ENCODE data around the gene GNAI1. TPM values are rescaled to one million over a fixed set of nuclear protein-coding genes. Genes with fewer than 3 reads are reported as not detected.
A peak's percentile ranks its signal among the peaks of the same experiment; 100 is the strongest.

GNAI1 gene
- total RNA-seq (2021) (19.8 and 22.4 TPM in 2 replicates), Bru-seq, nascent RNA (percentile 51 among the genes with signal in this experiment), BruChase-seq, experiment 1, labeled RNA remaining after a 2-hour chase (percentile 46 among the genes with signal in this experiment), BruChase-seq, experiment 2, labeled RNA remaining after a 6-hour chase (percentile 35 among the genes with signal in this experiment)
- long read RNA-seq, full-length matches to known transcripts, result 51 of 58 reads
- long read RNA-seq, partial matches to known transcripts, result 3 of 58 reads
- long read RNA-seq, other reads (novel, unspliced or antisense), result 4 of 58 reads

DNA sequence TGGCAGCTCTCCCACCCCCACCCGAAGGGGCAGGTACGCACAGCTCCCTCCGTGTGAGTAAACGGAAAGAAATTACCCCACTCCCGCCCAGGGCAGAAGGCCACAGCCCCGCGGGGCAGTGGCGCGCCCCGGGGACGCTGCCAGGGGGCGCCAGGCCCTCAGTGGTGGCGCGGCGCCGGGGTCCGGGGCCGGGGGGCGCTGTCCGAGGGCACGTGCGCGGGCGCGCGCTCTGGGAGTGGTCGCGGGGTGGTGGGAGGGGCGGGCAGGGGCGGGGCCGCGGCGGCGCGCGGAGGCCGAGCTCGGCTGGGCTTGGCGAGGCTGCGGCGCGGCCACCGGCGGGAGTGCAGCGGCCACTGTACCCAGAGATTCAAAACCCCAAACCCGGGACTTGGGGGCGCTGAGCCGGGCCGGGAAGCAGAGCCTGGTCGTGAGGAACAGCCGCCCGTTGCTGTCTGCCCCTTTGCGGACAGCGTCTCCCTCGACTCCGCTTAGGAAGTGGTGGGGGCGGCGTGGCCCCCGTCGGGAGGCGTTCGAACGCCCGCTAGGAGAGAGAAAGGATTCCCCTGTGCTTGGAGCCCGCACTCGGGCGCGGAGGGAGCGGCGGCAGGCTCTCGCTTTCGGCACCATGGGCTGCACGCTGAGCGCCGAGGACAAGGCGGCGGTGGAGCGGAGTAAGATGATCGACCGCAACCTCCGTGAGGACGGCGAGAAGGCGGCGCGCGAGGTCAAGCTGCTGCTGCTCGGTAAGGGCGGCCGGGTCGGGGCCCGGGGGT, at the start of gene GNAI1:
GNAI1 (plus strand) TSS at position 296 of the 773 bp plus-strand sequence; CDS start at position 626, 330 bp downstream.
- no peaks in the 10 kb centered on the region for H3K9me3 ChIP-seq (ENCODE audit: low read depth, low read length, poor library complexity, severe bottlenecking)
- intact Hi-C loops (cut with micrococcal nuclease; ENCODE audit: unreplicated experiment), result loop anchor here (1.0 to 5.0 kb wide), 3 partner anchors 138 to 308 kb away; no protein-coding TSS in a partner anchor
- peak; percentile 84 for DNase-seq (ENCODE audit: low spot score)
- peaks cover 30% of the 10 kb centered on the region for H3K4me1 ChIP-seq (ENCODE audit: insufficient read depth, low read length, poor library complexity, severe bottlenecking)
- peak within 1 kb of the TSS; percentile 89 for H3K4me3 ChIP-seq (ENCODE audit: low read depth, low read length, poor library complexity, severe bottlenecking)
- TF ChIP-seq EZH2 (IDR thresholded peaks at IDR 0.05; ENCODE audit: borderline replicate concordance, low read depth, low read length, poor library complexity, severe bottlenecking) (no peak), CTCF (conservative IDR thresholded peaks at IDR 0.05; ENCODE audit: low read depth, low read length) (peak; percentile 52)
- no peaks in the 10 kb centered on the region for H3K27me3 ChIP-seq (replicated peaks; ENCODE audit: insufficient read depth, low read depth, low read length, poor library complexity)
- no peaks in the 10 kb centered on the region for H3K36me3 ChIP-seq (ENCODE audit: insufficient read depth, low read length, poor library complexity, severe bottlenecking)
- CTCF ChIA-PET, result interaction anchor here (0.6 to 2.5 kb wide), 2 partner anchors 150 to 257 kb away, joined by 3 to 10 read pairs; no protein-coding TSS in a partner anchor
- no TSS peak for BruUV-seq (replicated peaks)
- POLR2A ChIA-PET (ENCODE audit: low non-redundant PET), result interaction anchor here (0.6 kb wide), 1 partner anchor 13 kb away, joined by 3 read pairs; no protein-coding TSS in a partner anchor
- peak within 1 kb of the TSS; percentile 86 for H3K27ac ChIP-seq (ENCODE audit: low read depth, low read length, poor library complexity, severe bottlenecking)

DNA sequence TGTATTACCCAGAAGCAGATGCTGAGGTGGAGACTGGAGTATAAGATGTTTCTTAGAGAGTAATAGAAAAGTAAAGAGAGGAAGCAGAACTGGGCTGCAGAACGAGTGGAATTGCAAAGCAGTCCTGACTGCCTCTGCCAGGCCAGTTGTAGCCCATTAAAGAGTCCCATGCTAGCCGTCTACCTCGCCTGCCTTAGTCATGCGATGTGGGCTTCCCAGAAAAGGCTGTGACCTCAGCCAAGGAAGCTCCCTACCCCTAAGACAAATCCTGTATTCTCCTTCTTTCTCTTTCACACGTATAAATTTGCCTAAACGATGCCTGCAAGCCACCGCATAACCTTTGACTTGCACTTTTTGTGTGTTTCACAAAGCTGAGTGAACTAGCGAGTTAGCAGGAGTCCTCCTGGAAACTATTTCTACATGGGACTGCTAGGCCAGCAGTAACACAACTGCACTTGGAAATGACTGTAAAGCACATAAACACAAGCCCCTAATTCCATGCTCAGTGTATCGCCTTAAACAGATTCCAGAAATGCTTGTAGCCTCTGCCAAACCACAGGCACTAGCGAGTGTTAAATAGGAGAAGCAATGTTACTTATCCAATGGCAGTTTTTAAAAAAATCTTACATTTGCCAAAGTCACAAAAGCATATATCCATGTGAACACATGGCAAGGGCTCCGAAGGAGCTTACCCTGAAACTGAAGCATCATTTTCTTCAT, 47.4 kb upstream of the GNAI1 start:
- POLR2A ChIA-PET (ENCODE audit: low non-redundant PET), result interaction anchor here (0.6 kb wide), 1 partner anchor 555 kb away, joined by 3 read pairs; no protein-coding TSS in a partner anchor
- DNase-seq (ENCODE audit: low spot score), result peak; percentile 42
- Histone ChIP-seq H3K27me3 (replicated peaks; ENCODE audit: insufficient read depth, low read depth, low read length, poor library complexity) (no peaks in the 10 kb centered on the region), H3K4me3 (ENCODE audit: low read depth, low read length, poor library complexity, severe bottlenecking) (no peak overlapping the region), H3K27ac (ENCODE audit: low read depth, low read length, poor library complexity, severe bottlenecking) (no peak overlapping the region), H3K36me3 (ENCODE audit: insufficient read depth, low read length, poor library complexity, severe bottlenecking) (no peaks in the 10 kb centered on the region), H3K9me3 (ENCODE audit: low read depth, low read length, poor library complexity, severe bottlenecking) (no peaks in the 10 kb centered on the region), H3K4me1 (ENCODE audit: insufficient read depth, low read length, poor library complexity, severe bottlenecking) (peaks cover 19% of the 10 kb centered on the region)
- CTCF ChIA-PET, result no interaction called here
- intact Hi-C loops (cut with micrococcal nuclease; ENCODE audit: unreplicated experiment), result no loop called here
- TF ChIP-seq EZH2 (IDR thresholded peaks at IDR 0.05; ENCODE audit: borderline replicate concordance, low read depth, low read length, poor library complexity, severe bottlenecking) (no peak), CTCF (conservative IDR thresholded peaks at IDR 0.05; ENCODE audit: low read depth, low read length) (no peak)
- no TSS peak for BruUV-seq (replicated peaks)

- BruUV-seq (replicated peaks), result no TSS peak
Observed at GRCh38 chr7:80087771-80088170, 46.9 kb upstream of the GNAI1 start.

More at GRCh38 chr7:80087771-80088170, 46.9 kb upstream of the GNAI1 start:
- intact Hi-C loops (cut with micrococcal nuclease; ENCODE audit: unreplicated experiment), result no loop called here
- H3K9me3 ChIP-seq (ENCODE audit: low read depth, low read length, poor library complexity, severe bottlenecking), result no peaks in the 10 kb centered on the region
- no peak for DNase-seq (ENCODE audit: low spot score)
- no peak for TF ChIP-seq EZH2 (IDR thresholded peaks at IDR 0.05; ENCODE audit: borderline replicate concordance, low read depth, low read length, poor library complexity, severe bottlenecking)
- H3K36me3 ChIP-seq (ENCODE audit: insufficient read depth, low read length, poor library complexity, severe bottlenecking), result no peaks in the 10 kb centered on the region
- peaks cover 19% of the 10 kb centered on the region for H3K4me1 ChIP-seq (ENCODE audit: insufficient read depth, low read length, poor library complexity, severe bottlenecking)
- no peak overlapping the region for H3K4me3 ChIP-seq (ENCODE audit: low read depth, low read length, poor library complexity, severe bottlenecking)
- H3K27ac ChIP-seq (ENCODE audit: low read depth, low read length, poor library complexity, severe bottlenecking), result no peak overlapping the region
- POLR2A ChIA-PET (ENCODE audit: low non-redundant PET), result interaction anchor here (0.6 kb wide), 1 partner anchor 554 kb away, joined by 3 read pairs; no protein-coding TSS in a partner anchor
- H3K27me3 ChIP-seq (replicated peaks; ENCODE audit: insufficient read depth, low read depth, low read length, poor library complexity), result no peaks in the 10 kb centered on the region
- CTCF ChIA-PET, result no interaction called here

Data from A673 (cell line).